ENCODE measurements around the gene CELSR1.

Gene CELSR1

DNA sequence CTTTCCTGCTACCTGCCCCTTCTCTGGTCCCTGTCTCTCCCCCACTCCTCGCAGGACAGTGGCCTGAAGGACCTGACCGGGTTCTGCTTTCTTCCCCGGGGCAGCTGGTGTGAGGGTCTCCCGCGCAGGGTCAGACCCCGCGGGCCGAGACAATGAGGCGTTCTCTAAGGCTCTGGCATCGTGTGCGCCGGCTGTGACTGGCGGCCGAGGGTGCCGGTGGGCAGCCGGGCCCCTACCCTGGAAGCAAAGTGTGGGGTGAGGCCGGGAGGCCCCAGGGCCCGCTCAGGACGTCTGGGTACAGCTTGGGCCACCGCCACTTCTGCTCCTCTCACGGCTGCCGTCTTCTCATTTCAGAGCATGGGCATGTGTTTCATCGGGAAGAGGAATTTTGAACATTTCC lies 185.7 kb downstream of the CELSR1 start:
- DNase-seq (ENCODE audit: low spot score): no peak
- in situ Hi-C loops (cut with MboI; ENCODE audit: low pct_unique_long_range_greater_than_20kb, low sequenced_read_pairs, unreplicated experiment): no loop called here
- TF ChIP-seq, protein P1, sequence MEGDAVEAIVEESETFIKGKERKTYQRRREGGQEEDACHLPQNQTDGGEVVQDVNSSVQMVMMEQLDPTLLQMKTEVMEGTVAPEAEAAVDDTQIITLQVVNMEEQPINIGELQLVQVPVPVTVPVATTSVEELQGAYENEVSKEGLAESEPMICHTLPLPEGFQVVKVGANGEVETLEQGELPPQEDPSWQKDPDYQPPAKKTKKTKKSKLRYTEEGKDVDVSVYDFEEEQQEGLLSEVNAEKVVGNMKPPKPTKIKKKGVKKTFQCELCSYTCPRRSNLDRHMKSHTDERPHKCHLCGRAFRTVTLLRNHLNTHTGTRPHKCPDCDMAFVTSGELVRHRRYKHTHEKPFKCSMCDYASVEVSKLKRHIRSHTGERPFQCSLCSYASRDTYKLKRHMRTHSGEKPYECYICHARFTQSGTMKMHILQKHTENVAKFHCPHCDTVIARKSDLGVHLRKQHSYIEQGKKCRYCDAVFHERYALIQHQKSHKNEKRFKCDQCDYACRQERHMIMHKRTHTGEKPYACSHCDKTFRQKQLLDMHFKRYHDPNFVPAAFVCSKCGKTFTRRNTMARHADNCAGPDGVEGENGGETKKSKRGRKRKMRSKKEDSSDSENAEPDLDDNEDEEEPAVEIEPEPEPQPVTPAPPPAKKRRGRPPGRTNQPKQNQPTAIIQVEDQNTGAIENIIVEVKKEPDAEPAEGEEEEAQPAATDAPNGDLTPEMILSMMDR (IDR thresholded peaks at IDR 0.05; ENCODE audit: extremely low read depth, insufficient read depth, missing control alignments): no peak

DNA sequence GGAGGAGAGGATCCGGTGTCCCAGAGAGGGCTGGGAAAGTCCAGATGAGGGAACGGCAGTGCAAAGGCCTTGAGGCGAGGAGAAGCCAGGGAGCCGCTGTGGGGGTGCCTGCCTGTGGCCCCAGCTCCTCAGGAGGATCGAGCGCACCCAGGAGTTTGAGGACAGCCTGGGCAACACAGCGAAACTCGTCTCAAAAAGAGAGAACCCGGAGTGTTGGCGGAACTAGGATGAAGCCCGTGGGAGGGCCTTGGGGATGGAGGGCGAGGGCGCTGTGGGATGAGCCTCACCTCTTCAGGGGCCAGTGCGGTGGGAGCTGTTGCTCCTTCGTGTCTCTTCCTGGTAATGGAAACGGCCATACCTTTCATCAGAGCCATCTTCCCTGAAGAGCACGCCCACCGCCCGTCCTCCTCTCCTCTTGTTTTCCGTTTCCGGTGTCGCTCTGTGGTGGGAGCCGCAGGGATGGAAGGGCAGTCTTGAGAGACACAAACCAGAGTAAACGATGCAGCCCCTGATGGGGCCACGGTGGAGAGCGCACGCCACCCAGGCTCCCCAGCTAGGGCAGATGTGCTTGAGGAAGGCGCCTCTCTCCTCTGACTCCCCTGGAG lies 186.2 kb downstream of the CELSR1 start:
- TF ChIP-seq, protein P1 (IDR thresholded peaks at IDR 0.05; ENCODE audit: extremely low read depth, insufficient read depth, missing control alignments): no peak
- in situ Hi-C loops (cut with MboI; ENCODE audit: low pct_unique_long_range_greater_than_20kb, low sequenced_read_pairs, unreplicated experiment): no loop called here
- DNase-seq (ENCODE audit: low spot score): no peak

DNA sequence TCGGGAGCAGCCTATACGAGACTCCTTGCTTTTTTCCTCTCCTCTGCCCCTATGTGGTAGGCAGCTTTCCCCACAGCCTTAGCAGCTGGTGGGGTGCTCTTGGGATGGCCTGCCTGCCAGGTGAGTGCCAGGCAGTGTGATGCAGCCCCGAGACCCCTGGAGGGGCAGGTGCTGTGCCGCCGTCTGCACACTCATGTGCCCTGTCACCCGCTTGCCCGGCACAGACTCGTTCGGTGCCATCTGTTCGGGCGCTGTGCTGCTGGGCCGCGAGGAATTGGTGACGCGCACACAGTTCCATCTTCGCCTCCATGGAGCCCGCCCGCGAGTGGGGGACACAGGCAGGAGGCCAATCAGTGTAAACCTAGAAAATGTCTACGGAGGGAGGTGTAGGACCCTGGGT lies 186.8 kb downstream of the CELSR1 start:
- DNase-seq (ENCODE audit: low spot score): no peak
- TF ChIP-seq, protein P1 (IDR thresholded peaks at IDR 0.05; ENCODE audit: extremely low read depth, insufficient read depth, missing control alignments): no peak
- in situ Hi-C loops (cut with MboI; ENCODE audit: low pct_unique_long_range_greater_than_20kb, low sequenced_read_pairs, unreplicated experiment): no loop called here

DNA sequence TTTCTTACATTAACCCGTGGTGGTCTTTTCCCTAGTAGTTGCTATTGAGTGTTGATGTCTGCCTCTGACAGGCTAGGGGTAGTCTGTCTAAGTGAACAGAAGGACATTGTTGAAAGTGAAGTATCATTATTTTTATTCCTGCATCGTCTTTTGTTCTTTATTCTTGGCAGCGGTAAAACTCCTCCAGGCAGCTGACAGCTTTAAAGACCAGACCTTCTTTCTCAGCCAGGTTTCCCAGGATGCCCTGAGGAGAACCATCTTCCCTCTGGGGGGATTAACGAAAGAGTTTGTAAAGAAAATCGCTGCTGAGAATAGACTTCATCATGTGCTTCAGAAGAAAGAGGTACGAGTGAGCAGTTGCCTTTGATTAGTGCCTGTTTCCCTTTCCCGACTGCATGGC lies 187.3 kb downstream of the CELSR1 start:
- in situ Hi-C loops (cut with MboI; ENCODE audit: low pct_unique_long_range_greater_than_20kb, low sequenced_read_pairs, unreplicated experiment): no loop called here
- DNase-seq (ENCODE audit: low spot score): no peak
- TF ChIP-seq, protein P1 (IDR thresholded peaks at IDR 0.05; ENCODE audit: extremely low read depth, insufficient read depth, missing control alignments): no peak

DNA sequence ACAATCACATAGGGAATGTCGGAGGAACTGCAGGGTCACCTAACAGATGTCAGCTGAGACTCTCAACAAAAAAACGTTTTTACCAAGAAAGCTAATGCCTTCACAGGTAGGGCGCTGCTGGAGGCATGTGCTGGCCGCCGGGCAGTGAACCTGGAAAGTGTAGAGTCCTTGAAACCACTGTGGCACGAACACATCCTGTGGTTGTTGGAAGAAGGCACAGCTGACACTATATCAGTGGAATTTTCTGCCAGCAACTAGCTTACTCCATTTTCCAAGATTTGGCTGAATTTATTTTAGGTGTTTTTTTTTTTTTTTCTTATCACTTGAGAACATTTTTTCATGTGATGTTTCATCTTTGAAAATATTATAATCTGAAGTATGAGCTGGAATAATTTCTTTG lies 187.7 kb downstream of the CELSR1 start:
- TF ChIP-seq, protein P1 (IDR thresholded peaks at IDR 0.05; ENCODE audit: extremely low read depth, insufficient read depth, missing control alignments): no peak
- in situ Hi-C loops (cut with MboI; ENCODE audit: low pct_unique_long_range_greater_than_20kb, low sequenced_read_pairs, unreplicated experiment): no loop called here
- no peak for DNase-seq (ENCODE audit: low spot score)

DNA sequence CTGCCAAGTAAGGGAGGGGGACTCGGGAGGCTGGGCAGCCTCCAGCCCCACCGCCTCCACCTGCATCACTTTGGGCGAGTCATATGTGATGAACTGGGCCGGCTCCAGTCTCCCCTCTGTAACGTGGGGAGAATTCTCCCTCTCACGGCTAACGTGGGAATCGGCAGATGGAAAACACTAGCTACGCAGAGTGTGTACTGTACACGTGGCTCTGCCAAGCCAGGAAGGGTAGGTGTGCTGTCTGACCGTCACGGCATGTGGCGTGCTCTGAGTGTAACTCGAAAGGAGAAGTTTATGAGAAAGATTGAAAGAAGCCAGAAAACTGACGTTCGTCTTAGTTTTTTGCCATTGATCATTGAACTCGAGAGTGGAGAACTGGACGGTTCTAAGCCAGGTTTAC lies 188.2 kb downstream of the CELSR1 start:
- no peak for DNase-seq (ENCODE audit: low spot score)
- in situ Hi-C loops (cut with MboI; ENCODE audit: low pct_unique_long_range_greater_than_20kb, low sequenced_read_pairs, unreplicated experiment): no loop called here
- TF ChIP-seq, protein P1 (IDR thresholded peaks at IDR 0.05; ENCODE audit: extremely low read depth, insufficient read depth, missing control alignments): no peak

Measured in GM13977 (cell line).